Neural cell (in vitro differentiated cells): Measurements from ENCODE around the gene MRPS18A.

Experiments
- CTCF ChIP-seq: fragments of 450-650 bp; IDR thresholded peaks from 2 replicates; pipeline ENCODE4 v1.5.1; 2014; ENCODE audit warnings: antibody characterized with exemption, mild to moderate bottlenecking, moderate library complexity; ENCODE audit not compliant: poor library complexity, severe bottlenecking
- EZH2 ChIP-seq: fragments of 200-600, 300-800 bp; shearing (Covaris generic), sonication (generic); IDR thresholded peaks from 2 replicates; pipeline ENCODE4 v1.6.1; 2014; ENCODE audit warnings: antibody characterized with exemption, low read length, borderline replicate concordance, mild to moderate bottlenecking; ENCODE audit not compliant: insufficient read depth, poor library complexity, severe bottlenecking
- REST ChIP-seq: IDR thresholded peaks from 2 replicates; pipeline ENCODE4 v1.6.1; 2012; ENCODE audit warnings: borderline replicate concordance

GRCh38 chr6:43671801-43672690 is 15.5 kb downstream of the MRPS18A start:
- TF ChIP-seq CTCF (no peak), REST (no peak), EZH2 (no peak)
